ENCODE results near the gene RNASEL.

The RNASEL gene

GRCh38 chr1:182631954-182632353 is 42.9 kb upstream of the RNASEL start:
- H3K4me3 ChIP-seq (ENCODE audit: low read length): no peak overlapping the region

GRCh38 chr1:182631053-182631677 is 42.1 kb upstream of the RNASEL start:
- TF ChIP-seq CTCF (conservative IDR thresholded peaks at IDR 0.05; ENCODE audit: low read depth, low read length): no peak
- no peak for DNase-seq (ENCODE audit: low read depth)
- H3K4me3 ChIP-seq (ENCODE audit: low read length): no peak overlapping the region

More at GRCh38 chr1:182631954-182632353, 42.9 kb upstream of the RNASEL start:
- TF ChIP-seq CTCF (conservative IDR thresholded peaks at IDR 0.05; ENCODE audit: low read depth, low read length): no peak
- no peak for DNase-seq (ENCODE audit: low read depth)

- DNase-seq (ENCODE audit: low read depth): no peak
- TF ChIP-seq CTCF (conservative IDR thresholded peaks at IDR 0.05; ENCODE audit: low read depth, low read length): no peak
- no peak overlapping the region for H3K4me3 ChIP-seq (ENCODE audit: low read length)
Observed at GRCh38 chr1:182630586-182630985, 41.5 kb upstream of the RNASEL start.

GRCh38 chr1:182629499-182630096 is 40.5 kb upstream of the RNASEL start:
- no peak for DNase-seq (ENCODE audit: low read depth)
- no peak overlapping the region for H3K4me3 ChIP-seq (ENCODE audit: low read length)
- TF ChIP-seq CTCF (conservative IDR thresholded peaks at IDR 0.05; ENCODE audit: low read depth, low read length): no peak

GRCh38 chr1:182629080-182629479 is 40.0 kb upstream of the RNASEL start:
- no peak overlapping the region for H3K4me3 ChIP-seq (ENCODE audit: low read length)
- no peak for DNase-seq (ENCODE audit: low read depth)
- TF ChIP-seq CTCF (conservative IDR thresholded peaks at IDR 0.05; ENCODE audit: low read depth, low read length): no peak

- no peak for DNase-seq (ENCODE audit: low read depth)
- TF ChIP-seq CTCF (conservative IDR thresholded peaks at IDR 0.05; ENCODE audit: low read depth, low read length): no peak
Observed at GRCh38 chr1:182628657-182629056, 39.6 kb upstream of the RNASEL start.

GRCh38 chr1:182627622-182628021 is 38.6 kb upstream of the RNASEL start:
- no peak overlapping the region for H3K4me3 ChIP-seq (ENCODE audit: low read length)
- no peak for TF ChIP-seq CTCF (conservative IDR thresholded peaks at IDR 0.05; ENCODE audit: low read depth, low read length)
- DNase-seq (ENCODE audit: low read depth): no peak

More at GRCh38 chr1:182628657-182629056, 39.6 kb upstream of the RNASEL start:
- H3K4me3 ChIP-seq (ENCODE audit: low read length): no peak overlapping the region

Data from retinal pigment epithelial cell (primary cell).